GM18873 (cell line): ENCODE results near the gene H6PD.

Source experiments
- ATAC-seq: cut with Tn5 transposase; IDR thresholded peaks from one replicate; pipeline ENCODE4 v1.9.1; 2021; ENCODE audit warnings: mild to moderate bottlenecking, moderate library complexity, moderate number of reproducible peaks; ENCODE audit not compliant: unreplicated experiment, low FRiP score

Gene H6PD

GRCh38 chr1:9251501-9251900, 16.9 kb downstream of the H6PD start:
- ATAC-seq, result no peak

- ATAC-seq, result no peak
These were observed 18.4 kb downstream of the H6PD start for GRCh38 chr1:9253004-9253403.

- no peak for ATAC-seq
These were observed 19.0 kb downstream of the H6PD start for GRCh38 chr1:9253453-9254105.

- ATAC-seq, result no peak
These were observed 21.8 kb downstream of the H6PD start for GRCh38 chr1:9256332-9256731.

- ATAC-seq, result no peak
These were observed 23.3 kb downstream of the H6PD start for GRCh38 chr1:9257851-9258250.

- ATAC-seq, result no peak
These were observed 24.1 kb downstream of the H6PD start for GRCh38 chr1:9258629-9259028.

GRCh38 chr1:9260059-9260766, 25.6 kb downstream of the H6PD start:
- ATAC-seq, result no peak

GRCh38 chr1:9261496-9261895, 26.9 kb downstream of the H6PD start:
- no peak for ATAC-seq

GRCh38 chr1:9262096-9262986, 27.8 kb downstream of the H6PD start:
- no peak for ATAC-seq

- no peak for ATAC-seq
These were observed 28.8 kb downstream of the H6PD start for GRCh38 chr1:9263276-9263855.

GRCh38 chr1:9263984-9264872, 29.7 kb downstream of the H6PD start:
- ATAC-seq, result no peak

GRCh38 chr1:9265037-9265436, 30.5 kb downstream of the H6PD start:
- ATAC-seq, result no peak

GRCh38 chr1:9265968-9266367, 31.4 kb downstream of the H6PD start:
- ATAC-seq, result no peak

- no peak for ATAC-seq
These were observed 32.7 kb downstream of the H6PD start for GRCh38 chr1:9267352-9267686.

- no peak for ATAC-seq
These were observed 33.4 kb downstream of the H6PD start for GRCh38 chr1:9267827-9268581.

GRCh38 chr1:9269078-9269501, 34.5 kb downstream of the H6PD start:
- no peak for ATAC-seq

GRCh38 chr1:9269721-9270120, 35.1 kb downstream of the H6PD start:
- no peak for ATAC-seq

- no peak for ATAC-seq
These were observed 35.8 kb downstream of the H6PD start for GRCh38 chr1:9270290-9270883.

GRCh38 chr1:9271283-9271682, 36.7 kb downstream of the H6PD start:
- no peak for ATAC-seq
